Transverse colon (tissue), 4 donors: ENCODE data around the gene ARSI.

ENCODE experiments used
- POLR2A ChIP-seq: fragments of 450-650 bp; IDR thresholded peaks from one replicate; pipeline ENCODE4 v1.6.1; 2016; ENCODE audit warnings: antibody characterized with exemption, mild to moderate bottlenecking, moderate library complexity
- POLR2AphosphoS5 ChIP-seq, 3 donors: sonication (generic); formaldehyde crosslinking; IDR thresholded peaks; one replicate each; pipeline ENCODE4 v1.6.1; 2016; ENCODE audit warnings: antibody characterized with exemption in 3 of 3
- TF ChIP-seq, protein P1 (sequence below), 5 experiments: fragments of 200-600 bp in 3 of 5; fragments of 450-650 bp in 2 of 5; sonication (generic) in 3 of 5; IDR thresholded peaks; 1 replicate in 2 of 5; 2 replicates in 3 of 5; pipeline ENCODE4 v1.5.1; 2016 to 2017; ENCODE audit warnings: antibody characterized with exemption in 5 of 5, inconsistent platforms in 3 of 5, mild to moderate bottlenecking in 2 of 5, moderate library complexity in 1 of 5

DNA sequence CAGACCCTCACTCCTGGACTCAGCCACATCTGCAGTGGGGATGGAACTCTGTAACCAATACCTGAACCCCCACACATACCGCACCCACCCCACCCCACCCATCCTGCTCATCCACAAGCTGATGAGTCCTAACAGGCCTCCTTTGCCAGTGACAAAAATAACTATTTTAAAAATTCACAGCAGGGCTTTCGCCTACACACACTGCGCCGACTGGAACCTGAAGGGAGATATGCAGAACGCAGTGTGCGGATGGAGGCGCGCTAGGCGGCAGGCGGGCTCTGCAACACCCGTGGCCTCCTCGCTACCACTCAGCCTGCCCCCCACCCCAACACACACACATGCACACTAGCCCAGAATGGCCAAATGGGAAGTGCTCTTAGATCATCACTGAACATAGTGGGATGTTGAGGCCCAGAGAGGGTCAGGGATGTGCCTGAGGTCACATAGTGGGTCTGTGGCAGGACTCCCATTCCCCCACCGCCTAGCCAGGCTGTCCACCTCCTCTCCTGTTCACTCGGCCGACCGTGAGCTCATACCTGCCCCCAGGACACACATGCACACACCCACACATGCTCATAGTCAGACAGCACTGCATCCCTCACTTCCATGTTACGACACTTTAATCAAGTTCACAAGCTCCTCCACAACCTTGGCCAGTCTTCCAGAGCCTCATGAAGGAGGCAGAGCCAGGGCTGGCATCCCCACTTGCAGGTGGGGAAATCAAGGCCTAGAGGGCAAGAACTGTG, 6.8 kb downstream of the ARSI start:
- TF ChIP-seq, protein P1, sequence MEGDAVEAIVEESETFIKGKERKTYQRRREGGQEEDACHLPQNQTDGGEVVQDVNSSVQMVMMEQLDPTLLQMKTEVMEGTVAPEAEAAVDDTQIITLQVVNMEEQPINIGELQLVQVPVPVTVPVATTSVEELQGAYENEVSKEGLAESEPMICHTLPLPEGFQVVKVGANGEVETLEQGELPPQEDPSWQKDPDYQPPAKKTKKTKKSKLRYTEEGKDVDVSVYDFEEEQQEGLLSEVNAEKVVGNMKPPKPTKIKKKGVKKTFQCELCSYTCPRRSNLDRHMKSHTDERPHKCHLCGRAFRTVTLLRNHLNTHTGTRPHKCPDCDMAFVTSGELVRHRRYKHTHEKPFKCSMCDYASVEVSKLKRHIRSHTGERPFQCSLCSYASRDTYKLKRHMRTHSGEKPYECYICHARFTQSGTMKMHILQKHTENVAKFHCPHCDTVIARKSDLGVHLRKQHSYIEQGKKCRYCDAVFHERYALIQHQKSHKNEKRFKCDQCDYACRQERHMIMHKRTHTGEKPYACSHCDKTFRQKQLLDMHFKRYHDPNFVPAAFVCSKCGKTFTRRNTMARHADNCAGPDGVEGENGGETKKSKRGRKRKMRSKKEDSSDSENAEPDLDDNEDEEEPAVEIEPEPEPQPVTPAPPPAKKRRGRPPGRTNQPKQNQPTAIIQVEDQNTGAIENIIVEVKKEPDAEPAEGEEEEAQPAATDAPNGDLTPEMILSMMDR (IDR thresholded peaks at IDR 0.05), result no peak
- TF ChIP-seq POLR2A (no peak), POLR2AphosphoS5 (IDR thresholded peaks at IDR 0.05) (no peak)
